ENCODE measurements around the gene PTBP3.

GRCh38 chr9:112200711-112201110 lies 132.7 kb downstream of the PTBP3 start:
- TF ChIP-seq KLF12 (CRISPR knock-in tag; IDR thresholded peaks at IDR 0.05; ENCODE audit: borderline replicate concordance) (no peak), ETV6 (CRISPR knock-in tag; conservative IDR thresholded peaks at IDR 0.05) (no peak)
